HepG2 (cell line): ENCODE measurements around the gene CAMTA2. TPM values are rescaled to one million over a fixed set of nuclear protein-coding genes. Genes with fewer than 3 reads are reported as not detected.

Experiments used
- FOXO1 ChIP-seq: sonication (generic); formaldehyde crosslinking; IDR thresholded peaks from 2 replicates; pipeline ENCODE4 v1.4.0; 2020; ENCODE audit warnings: missing genetic modification reagents
- GZF1 ChIP-seq: sonication (generic); formaldehyde crosslinking; IDR thresholded peaks from 2 replicates; pipeline ENCODE4 v1.5.1; 2020; ENCODE audit warnings: mild to moderate bottlenecking, missing genetic modification reagents
- HMG20B ChIP-seq: conservative IDR thresholded peaks from 2 replicates; pipeline ENCODE4 v1.6.1; 2016; ENCODE audit warnings: missing genetic modification reagents, missing compliant biosample characterization
- HNF4A ChIP-seq: sonication (generic); formaldehyde crosslinking; IDR thresholded peaks from 2 replicates; pipeline ENCODE4 v1.4.0; 2020; ENCODE audit warnings: missing genetic modification reagents
- NCOA2 ChIP-seq: sonication (generic); formaldehyde crosslinking; IDR thresholded peaks from 2 replicates; pipeline ENCODE4 v1.8.0; 2022; ENCODE audit warnings: inconsistent platforms
- POLR2A ChIP-seq, 2 experiments: IDR thresholded peaks; 2 replicates each; pipeline ENCODE4 v1.6.1; 2011; ENCODE audit warnings: low read depth in 2 of 2, low read length in 2 of 2, mild to moderate bottlenecking in 1 of 2, moderate library complexity in 1 of 2; ENCODE audit not compliant: insufficient read depth in 1 of 2
- RAD21 ChIP-seq: fragments of 450-650 bp; formaldehyde crosslinking; IDR thresholded peaks from 2 replicates; pipeline ENCODE4 v1.5.0; 2020; ENCODE audit warnings: mild to moderate bottlenecking
- RFXAP ChIP-seq: sonication (generic); formaldehyde crosslinking; IDR thresholded peaks from 2 replicates; pipeline ENCODE4 v1.4.0; 2020; ENCODE audit warnings: missing genetic modification reagents, borderline replicate concordance
- SAFB2 ChIP-seq: sonication (generic); formaldehyde crosslinking; IDR thresholded peaks from 2 replicates; pipeline ENCODE4 v1.5.1; 2020; ENCODE audit warnings: missing genetic modification reagents, low read depth, mild to moderate bottlenecking, borderline replicate concordance
- SIX4 ChIP-seq: sonication (generic); formaldehyde crosslinking; IDR thresholded peaks from 2 replicates; pipeline ENCODE4 v1.4.0; 2020; ENCODE audit warnings: missing genetic modification reagents
- TBX2 ChIP-seq: sonication (generic); formaldehyde crosslinking; IDR thresholded peaks from 2 replicates; pipeline ENCODE4 v1.5.0; 2020; ENCODE audit warnings: missing genetic modification reagents, mild to moderate bottlenecking, borderline replicate concordance
- ZNF143 ChIP-seq: sonication (generic); formaldehyde crosslinking; IDR thresholded peaks from 2 replicates; pipeline ENCODE4 v1.4.0; 2020; ENCODE audit warnings: missing genetic modification reagents
- ZNF550 ChIP-seq: sonication (generic); formaldehyde crosslinking; IDR thresholded peaks from 2 replicates; pipeline ENCODE4 v1.4.0; 2020; ENCODE audit warnings: mild to moderate bottlenecking, missing genetic modification reagents, borderline replicate concordance
- ZNF670 ChIP-seq: sonication (generic); formaldehyde crosslinking; IDR thresholded peaks from 2 replicates; pipeline ENCODE4 v1.8.0; 2022; ENCODE audit warnings: mild to moderate bottlenecking, missing genetic modification reagents, borderline replicate concordance
- ZNF724P ChIP-seq: sonication (generic); formaldehyde crosslinking; IDR thresholded peaks from 2 replicates; pipeline ENCODE4 v1.8.0; 2022; ENCODE audit warnings: missing genetic modification reagents, borderline replicate concordance
- ZNF761 ChIP-seq: sonication (generic); formaldehyde crosslinking; conservative IDR thresholded peaks from 2 replicates; pipeline ENCODE4 v1.4.0; 2020; ENCODE audit warnings: mild to moderate bottlenecking, missing genetic modification reagents
- ZNF772 ChIP-seq: sonication (generic); formaldehyde crosslinking; IDR thresholded peaks from 2 replicates; pipeline ENCODE4 v1.5.0; 2020; ENCODE audit warnings: mild to moderate bottlenecking, missing genetic modification reagents
- ZNF792 ChIP-seq: IDR thresholded peaks from 2 replicates; pipeline ENCODE4 v1.6.1; 2016
- ZNF883 ChIP-seq: sonication (generic); formaldehyde crosslinking; IDR thresholded peaks from 2 replicates; pipeline ENCODE4 v1.5.1; 2020; ENCODE audit warnings: mild to moderate bottlenecking, missing genetic modification reagents; ENCODE audit errors: not compliant biosample characterization
- polyA plus RNA-seq, 8 experiments: library from polyadenylated mRNA; depleted of rRNA in 3 of 8; stranded (reverse) in 7 of 8; unstranded in 1 of 8; fragments of >200 nt; fragmentation: Illumina TruSeq in 4 of 8; extraction: Trizol in 4 of 8; gene quantifications; 2 replicates each; pipeline versions ENCODE4 v1.2.1 to v1.2.3, GENCODE V29; 2011 to 2016; ENCODE audit warnings: low read depth in 4 of 8, missing spikeins in 1 of 8, mixed read lengths in 1 of 8; ENCODE audit not compliant: insufficient read depth in 1 of 8
- total RNA-seq, 5 experiments: library from RNA; depleted of rRNA; stranded (reverse); fragments of >200 nt; fragmentation: Illumina TruSeq; extraction: Trizol; gene quantifications; 2 replicates each; pipeline ENCODE4 v1.2.3, GENCODE V29; 2016; ENCODE audit warnings: low read depth in 1 of 5
- TF ChIP-seq, protein P1 (sequence below): sonication (generic); formaldehyde crosslinking; IDR thresholded peaks from 2 replicates; pipeline ENCODE4 v1.5.0; 2020; ENCODE audit warnings: mild to moderate bottlenecking, missing genetic modification reagents
- TF ChIP-seq, protein P2 (sequence below): sonication (generic); formaldehyde crosslinking; IDR thresholded peaks from 2 replicates; pipeline ENCODE4 v1.4.0; 2020; ENCODE audit warnings: missing genetic modification reagents
- TF ChIP-seq, protein P3 (sequence below): sonication (generic); formaldehyde crosslinking; IDR thresholded peaks from 2 replicates; pipeline ENCODE4 v1.4.0; 2020; ENCODE audit warnings: missing genetic modification reagents

Gene CAMTA2
- total and polyA plus RNA-seq, 2 of the 13 experiments (the other 11 are each of a cell fraction or from before 2014, with no cell fraction given): 4.1 to 7.1 TPM

DNA sequence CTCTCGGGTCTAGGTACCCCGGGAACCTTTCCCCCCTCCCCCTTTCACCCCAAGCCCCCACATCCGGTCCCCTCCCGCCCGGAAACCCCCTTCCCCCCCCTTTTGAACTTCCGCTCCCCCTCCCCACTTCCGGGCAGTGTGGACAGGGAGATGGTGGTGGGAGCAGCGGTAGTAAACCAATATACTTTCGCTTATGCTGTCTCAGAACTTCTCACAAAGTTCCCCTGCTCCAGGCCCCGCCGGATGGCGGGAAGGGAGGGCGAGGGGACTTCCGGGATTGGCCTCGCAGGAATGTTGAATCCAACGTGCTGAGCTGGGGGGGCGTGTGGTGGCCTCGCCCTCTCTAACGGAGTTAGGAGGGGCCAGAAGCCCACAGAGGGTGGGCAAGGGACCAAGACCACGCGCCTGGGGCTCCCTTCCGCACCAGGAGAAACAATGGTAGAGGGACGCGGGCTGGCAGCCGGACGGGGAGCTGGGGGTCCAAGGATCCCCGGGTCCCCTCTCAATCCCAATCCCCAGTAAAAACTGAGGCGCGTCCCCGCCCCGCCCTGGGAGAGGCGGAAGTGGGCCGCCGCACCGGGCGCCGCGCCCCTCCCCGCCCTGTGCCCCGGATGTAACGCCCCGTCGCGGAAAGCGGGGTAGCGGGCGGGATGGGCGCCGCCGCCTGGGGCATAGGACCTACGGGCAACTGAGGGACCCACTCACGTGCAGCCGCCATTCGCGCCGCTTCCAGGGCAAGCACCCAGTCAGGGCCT, 39.9 kb downstream of the CAMTA2 start (continued):
- TF ChIP-seq, protein P1, sequence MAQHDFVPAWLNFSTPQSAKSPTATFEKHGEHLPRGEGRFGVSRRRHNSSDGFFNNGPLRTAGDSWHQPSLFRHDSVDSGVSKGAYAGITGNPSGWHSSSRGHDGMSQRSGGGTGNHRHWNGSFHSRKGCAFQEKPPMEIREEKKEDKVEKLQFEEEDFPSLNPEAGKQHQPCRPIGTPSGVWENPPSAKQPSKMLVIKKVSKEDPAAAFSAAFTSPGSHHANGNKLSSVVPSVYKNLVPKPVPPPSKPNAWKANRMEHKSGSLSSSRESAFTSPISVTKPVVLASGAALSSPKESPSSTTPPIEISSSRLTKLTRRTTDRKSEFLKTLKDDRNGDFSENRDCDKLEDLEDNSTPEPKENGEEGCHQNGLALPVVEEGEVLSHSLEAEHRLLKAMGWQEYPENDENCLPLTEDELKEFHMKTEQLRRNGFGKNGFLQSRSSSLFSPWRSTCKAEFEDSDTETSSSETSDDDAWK: no peak
- TF ChIP-seq RAD21 (CRISPR knock-in tag): 0 out of 2 replicates have a peak, but pooled peaks have one; percentile 10
- TF ChIP-seq ZNF670 (CRISPR knock-in tag): no peak
- 0 out of 2 replicates have a peak, but pooled peaks have one; percentile 94 for TF ChIP-seq ZNF550
- no peak for TF ChIP-seq SIX4 (CRISPR knock-in tag)
- peak; percentile 58; the same call in 1 of the 2 replicates for TF ChIP-seq ZNF772 (CRISPR knock-in tag)
- TF ChIP-seq RFXAP (CRISPR knock-in tag): no peak
- TF ChIP-seq, protein P2, sequence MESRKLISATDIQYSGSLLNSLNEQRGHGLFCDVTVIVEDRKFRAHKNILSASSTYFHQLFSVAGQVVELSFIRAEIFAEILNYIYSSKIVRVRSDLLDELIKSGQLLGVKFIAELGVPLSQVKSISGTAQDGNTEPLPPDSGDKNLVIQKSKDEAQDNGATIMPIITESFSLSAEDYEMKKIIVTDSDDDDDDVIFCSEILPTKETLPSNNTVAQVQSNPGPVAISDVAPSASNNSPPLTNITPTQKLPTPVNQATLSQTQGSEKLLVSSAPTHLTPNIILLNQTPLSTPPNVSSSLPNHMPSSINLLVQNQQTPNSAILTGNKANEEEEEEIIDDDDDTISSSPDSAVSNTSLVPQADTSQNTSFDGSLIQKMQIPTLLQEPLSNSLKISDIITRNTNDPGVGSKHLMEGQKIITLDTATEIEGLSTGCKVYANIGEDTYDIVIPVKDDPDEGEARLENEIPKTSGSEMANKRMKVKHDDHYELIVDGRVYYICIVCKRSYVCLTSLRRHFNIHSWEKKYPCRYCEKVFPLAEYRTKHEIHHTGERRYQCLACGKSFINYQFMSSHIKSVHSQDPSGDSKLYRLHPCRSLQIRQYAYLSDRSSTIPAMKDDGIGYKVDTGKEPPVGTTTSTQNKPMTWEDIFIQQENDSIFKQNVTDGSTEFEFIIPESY (CRISPR knock-in tag): no peak
- TF ChIP-seq HMG20B (CRISPR knock-in tag): no peak
- no peak; the same call in 1 of the 2 replicates for TF ChIP-seq ZNF792 (CRISPR knock-in tag)
- peak; percentile 76 for TF ChIP-seq TBX2 (CRISPR knock-in tag)
- peak; percentile 35 for TF ChIP-seq ZNF883 (CRISPR knock-in tag)
- TF ChIP-seq HNF4A: 0 out of 2 replicates have a peak, but pooled peaks have one; percentile 7
- peak; percentile 58 for TF ChIP-seq ZNF724P (CRISPR knock-in tag)
- TF ChIP-seq, protein P3, sequence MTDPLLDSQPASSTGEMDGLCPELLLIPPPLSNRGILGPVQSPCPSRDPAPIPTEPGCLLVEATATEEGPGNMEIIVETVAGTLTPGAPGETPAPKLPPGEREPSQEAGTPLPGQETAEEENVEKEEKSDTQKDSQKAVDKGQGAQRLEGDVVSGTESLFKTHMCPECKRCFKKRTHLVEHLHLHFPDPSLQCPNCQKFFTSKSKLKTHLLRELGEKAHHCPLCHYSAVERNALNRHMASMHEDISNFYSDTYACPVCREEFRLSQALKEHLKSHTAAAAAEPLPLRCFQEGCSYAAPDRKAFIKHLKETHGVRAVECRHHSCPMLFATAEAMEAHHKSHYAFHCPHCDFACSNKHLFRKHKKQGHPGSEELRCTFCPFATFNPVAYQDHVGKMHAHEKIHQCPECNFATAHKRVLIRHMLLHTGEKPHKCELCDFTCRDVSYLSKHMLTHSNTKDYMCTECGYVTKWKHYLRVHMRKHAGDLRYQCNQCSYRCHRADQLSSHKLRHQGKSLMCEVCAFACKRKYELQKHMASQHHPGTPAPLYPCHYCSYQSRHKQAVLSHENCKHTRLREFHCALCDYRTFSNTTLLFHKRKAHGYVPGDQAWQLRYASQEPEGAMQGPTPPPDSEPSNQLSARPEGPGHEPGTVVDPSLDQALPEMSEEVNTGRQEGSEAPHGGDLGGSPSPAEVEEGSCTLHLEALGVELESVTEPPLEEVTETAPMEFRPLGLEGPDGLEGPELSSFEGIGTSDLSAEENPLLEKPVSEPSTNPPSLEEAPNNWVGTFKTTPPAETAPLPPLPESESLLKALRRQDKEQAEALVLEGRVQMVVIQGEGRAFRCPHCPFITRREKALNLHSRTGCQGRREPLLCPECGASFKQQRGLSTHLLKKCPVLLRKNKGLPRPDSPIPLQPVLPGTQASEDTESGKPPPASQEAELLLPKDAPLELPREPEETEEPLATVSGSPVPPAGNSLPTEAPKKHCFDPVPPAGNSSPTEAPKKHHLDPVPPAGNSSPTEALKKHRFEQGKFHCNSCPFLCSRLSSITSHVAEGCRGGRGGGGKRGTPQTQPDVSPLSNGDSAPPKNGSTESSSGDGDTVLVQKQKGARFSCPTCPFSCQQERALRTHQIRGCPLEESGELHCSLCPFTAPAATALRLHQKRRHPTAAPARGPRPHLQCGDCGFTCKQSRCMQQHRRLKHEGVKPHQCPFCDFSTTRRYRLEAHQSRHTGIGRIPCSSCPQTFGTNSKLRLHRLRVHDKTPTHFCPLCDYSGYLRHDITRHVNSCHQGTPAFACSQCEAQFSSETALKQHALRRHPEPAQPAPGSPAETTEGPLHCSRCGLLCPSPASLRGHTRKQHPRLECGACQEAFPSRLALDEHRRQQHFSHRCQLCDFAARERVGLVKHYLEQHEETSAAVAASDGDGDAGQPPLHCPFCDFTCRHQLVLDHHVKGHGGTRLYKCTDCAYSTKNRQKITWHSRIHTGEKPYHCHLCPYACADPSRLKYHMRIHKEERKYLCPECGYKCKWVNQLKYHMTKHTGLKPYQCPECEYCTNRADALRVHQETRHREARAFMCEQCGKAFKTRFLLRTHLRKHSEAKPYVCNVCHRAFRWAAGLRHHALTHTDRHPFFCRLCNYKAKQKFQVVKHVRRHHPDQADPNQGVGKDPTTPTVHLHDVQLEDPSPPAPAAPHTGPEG (CRISPR knock-in tag): 0 out of 2 replicates have a peak, but pooled peaks have one; percentile 37
- no peak for TF ChIP-seq FOXO1 (CRISPR knock-in tag)
- TF ChIP-seq SAFB2 (CRISPR knock-in tag): peak; percentile 90; the same call in 1 of the 2 replicates
- TF ChIP-seq POLR2A (IDR thresholded peaks at IDR 0.05; ENCODE audit: insufficient read depth in 1 of 2, low read depth in 2 of 2, low read length in 2 of 2): peak in 1 of 2 experiments; percentile 46; a peak in 1 of 4 replicates
- no peak for TF ChIP-seq NCOA2
- TF ChIP-seq ZNF761: no peak
- 0 out of 2 replicates have a peak, but pooled peaks have one; percentile 9 for TF ChIP-seq ZNF143 (CRISPR knock-in tag)
- no peak for TF ChIP-seq GZF1 (CRISPR knock-in tag)
